NCI-H226 (cell line): ENCODE results near the gene SRP9.
"Not testable (repeated sequence)": the region's sequence is repeated elsewhere in the genome, so short reads cannot be mapped to it uniquely, and the experiment has no call there.

Experiments
- DNase-seq: peaks from one replicate; pipeline ENCODE4 v3.0.0-alpha.2; 2015

Gene SRP9

GRCh38 chr1:225816643-225817538, 39.3 kb downstream of the SRP9 start:
- DNase-seq, result no peak

- DNase-seq, result peak; percentile 59
Measured at GRCh38 chr1:225817611-225818061, 40.0 kb downstream of the SRP9 start.

GRCh38 chr1:225818229-225818628, 40.6 kb downstream of the SRP9 start:
- no peak for DNase-seq

GRCh38 chr1:225819346-225820192, 41.9 kb downstream of the SRP9 start:
- DNase-seq, result no peak

- DNase-seq, result no peak
Measured at GRCh38 chr1:225820522-225821120, 43.0 kb downstream of the SRP9 start.

GRCh38 chr1:225822655-225823403, 45.2 kb downstream of the SRP9 start:
- DNase-seq, result no peak

- no peak for DNase-seq
Measured at GRCh38 chr1:225823811-225824261, 46.2 kb downstream of the SRP9 start.

GRCh38 chr1:225824533-225824941, 46.9 kb downstream of the SRP9 start:
- no peak for DNase-seq

GRCh38 chr1:225825078-225825477, 47.5 kb downstream of the SRP9 start:
- DNase-seq, result no peak

- DNase-seq, result no peak
Measured at GRCh38 chr1:225825607-225826007, 48.0 kb downstream of the SRP9 start.

GRCh38 chr1:225827076-225827475, 49.5 kb downstream of the SRP9 start:
- DNase-seq, result no peak

- no peak for DNase-seq
Measured at GRCh38 chr1:225828706-225829345, 51.2 kb downstream of the SRP9 start.

- DNase-seq, result no peak
Measured at GRCh38 chr1:225830841-225831240, 53.2 kb downstream of the SRP9 start.

- no peak for DNase-seq
Measured at GRCh38 chr1:225834417-225835329, 57.0 kb downstream of the SRP9 start.

GRCh38 chr1:225835856-225836255, 58.2 kb downstream of the SRP9 start:
- DNase-seq, result no peak

- not testable (repeated sequence) for DNase-seq
Measured at GRCh38 chr1:225836296-225836695, 58.7 kb downstream of the SRP9 start.

- DNase-seq, result no peak
Measured at GRCh38 chr1:225838793-225839192, 61.2 kb downstream of the SRP9 start.
